ENCODE results near the gene LILRB4.
"Not testable (repeated sequence)": the region's sequence is repeated elsewhere in the genome, so short reads cannot be mapped to it uniquely, and the experiment has no call there.

Gene LILRB4

DNA sequence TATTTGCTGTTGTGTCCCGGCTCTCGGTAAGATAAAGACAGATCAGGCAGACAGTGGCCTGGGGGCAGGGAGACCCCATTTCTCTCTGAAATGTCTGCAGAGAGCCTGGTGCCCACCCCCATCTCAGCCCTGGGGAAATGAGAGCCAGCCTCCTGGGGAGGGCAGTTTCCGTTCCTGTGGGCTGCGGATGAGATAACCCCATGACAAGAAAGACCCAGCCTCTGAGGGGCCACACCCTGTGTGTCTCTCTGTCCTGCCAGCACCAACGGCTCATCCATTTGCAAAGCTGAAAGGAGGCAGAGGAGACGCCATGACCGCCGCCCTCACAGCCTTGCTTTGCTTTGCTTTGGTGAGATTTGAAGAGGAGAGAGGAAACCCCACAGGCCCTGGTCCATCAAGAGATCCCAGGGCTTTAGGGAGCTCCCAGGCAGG is 33.3 kb downstream of the LILRB4 start:
- DNase-seq = no peak

DNA sequence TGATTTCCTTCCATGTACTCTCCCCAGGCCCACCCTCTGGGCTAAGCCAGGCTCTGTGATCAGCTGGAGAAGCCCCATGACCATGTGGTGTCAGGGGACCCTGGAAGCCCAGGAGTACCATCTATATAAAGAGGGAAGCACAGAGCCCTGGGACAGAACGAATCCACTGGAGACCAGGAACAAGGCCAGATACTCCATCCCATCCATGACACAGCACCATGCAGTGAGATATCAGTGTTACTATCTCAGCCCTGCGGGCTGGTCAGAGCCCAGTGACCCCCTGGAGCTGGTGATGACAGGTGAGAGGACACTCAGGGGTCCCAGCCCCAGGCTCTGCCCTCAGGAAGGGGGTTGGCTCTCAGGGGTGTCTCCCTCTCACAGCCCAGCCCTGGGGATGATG is 34.0 kb downstream of the LILRB4 start:
- no peak for DNase-seq

DNA sequence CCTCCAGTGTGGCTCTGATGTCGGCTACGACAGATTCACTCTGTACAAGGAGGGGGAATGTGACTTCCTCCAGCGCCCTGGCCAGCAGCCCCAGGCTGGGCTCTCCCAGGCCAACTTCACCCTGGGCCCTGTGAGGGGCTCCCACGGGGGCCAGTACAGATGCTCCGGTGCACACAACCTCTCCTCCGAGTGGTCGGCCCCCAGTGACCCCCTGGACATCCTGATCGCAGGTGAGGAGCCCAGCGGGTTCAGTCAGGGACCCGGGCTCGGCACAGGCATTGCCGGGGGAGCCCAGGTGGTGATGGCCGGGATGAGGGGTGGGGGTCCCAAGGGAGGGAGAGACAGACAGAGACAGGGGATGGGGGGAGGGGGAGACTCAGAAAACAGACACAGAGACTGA is 34.9 kb downstream of the LILRB4 start:
- DNase-seq = not testable (repeated sequence)

DNA sequence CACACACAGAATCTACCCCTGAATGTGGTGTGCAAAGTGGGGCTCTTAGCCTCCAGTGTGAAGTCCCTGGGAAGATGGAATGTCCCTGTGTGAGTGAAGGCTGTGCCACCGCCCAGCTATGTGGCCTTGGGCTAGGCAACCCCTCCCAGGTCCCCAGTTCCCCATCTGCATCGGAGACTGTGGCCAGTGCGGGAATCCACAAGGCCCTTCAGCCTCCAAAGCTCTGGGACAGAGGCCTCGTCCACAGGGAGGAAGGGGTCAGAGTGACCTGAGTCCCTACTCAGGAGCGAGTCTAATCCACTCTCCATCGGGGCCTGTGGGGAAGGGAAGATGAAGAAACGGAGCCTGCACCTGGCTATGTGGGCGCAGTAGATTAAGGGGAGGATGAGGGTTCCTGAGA is 42.1 kb downstream of the LILRB4 start:
- no peak for DNase-seq

DNA sequence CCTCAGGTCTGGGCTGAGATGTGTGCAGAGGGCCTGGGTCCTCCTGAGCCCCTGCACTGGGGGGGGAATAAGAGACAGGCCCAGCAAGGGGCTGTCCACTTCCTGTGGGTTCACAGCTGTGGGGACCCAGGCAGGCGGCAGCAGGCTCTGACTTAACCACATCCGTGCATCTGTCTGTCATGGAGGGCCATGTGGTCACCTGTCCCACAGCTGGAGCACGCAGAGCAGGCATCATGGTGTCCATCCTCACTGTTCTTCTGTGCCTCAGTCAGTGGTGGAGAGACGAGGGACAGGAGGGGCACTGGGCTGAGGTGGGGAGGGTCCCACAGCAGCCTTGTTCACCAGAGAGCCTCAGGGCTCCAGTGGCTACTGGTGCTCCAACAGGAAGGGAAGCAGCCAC is 45.2 kb downstream of the LILRB4 start:
- DNase-seq = no peak

DNA sequence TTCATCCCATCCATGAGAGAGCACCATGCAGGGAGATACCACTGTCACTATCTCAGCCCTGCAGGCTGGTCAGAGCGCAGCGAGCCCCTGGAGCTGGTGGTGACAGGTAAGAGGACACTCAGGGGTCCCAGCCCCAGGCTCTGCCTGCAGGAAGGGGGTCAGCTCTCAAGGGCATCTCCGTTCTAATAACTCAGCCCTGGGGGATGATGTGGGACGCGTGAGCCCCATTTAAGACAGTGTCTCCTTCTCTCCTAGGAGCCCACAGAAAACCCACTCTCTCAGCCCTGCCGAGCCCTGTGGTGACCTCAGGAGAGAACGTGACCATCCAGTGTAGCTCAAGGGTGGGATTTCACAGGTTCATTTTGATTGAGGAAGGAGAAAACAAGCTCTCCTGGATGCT is 46.0 kb downstream of the LILRB4 start:
- DNase-seq = no peak

DNA sequence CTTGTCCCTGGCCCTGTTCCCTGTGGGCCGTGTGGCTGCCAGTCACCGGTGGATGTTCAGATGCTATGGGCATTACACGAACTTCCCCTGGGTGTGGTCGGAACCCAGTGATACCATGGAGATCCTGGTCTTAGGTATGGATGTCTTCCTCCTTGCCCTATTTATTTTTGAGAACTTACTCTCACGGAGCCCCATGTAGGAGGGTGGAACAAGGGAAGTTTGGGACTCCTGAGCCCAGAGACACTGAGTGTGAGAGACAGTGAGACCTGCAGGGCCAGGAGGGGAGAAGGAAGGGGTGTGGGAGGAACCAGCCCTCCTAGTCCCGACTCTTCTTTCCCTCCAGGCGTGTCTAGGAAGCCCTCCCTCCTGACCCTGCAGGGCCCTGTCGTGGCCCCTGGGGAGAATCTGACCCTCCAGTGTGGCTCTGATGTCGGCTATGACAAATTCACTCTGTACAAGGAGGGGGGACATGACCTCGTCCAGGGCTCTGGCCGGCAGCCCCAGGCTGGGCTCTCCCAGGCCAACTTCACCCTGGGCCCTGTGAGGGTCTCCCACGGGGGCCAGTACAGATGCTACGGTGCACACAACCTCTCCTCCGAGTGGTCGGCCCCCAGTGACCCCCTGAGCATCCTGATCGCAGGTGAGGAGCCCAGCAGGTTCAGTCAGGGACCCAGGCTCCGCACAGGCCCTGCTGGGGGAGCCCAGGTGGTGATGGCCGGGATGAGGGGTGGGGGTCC is 46.6 kb downstream of the LILRB4 start:
- no peak for DNase-seq

DNA sequence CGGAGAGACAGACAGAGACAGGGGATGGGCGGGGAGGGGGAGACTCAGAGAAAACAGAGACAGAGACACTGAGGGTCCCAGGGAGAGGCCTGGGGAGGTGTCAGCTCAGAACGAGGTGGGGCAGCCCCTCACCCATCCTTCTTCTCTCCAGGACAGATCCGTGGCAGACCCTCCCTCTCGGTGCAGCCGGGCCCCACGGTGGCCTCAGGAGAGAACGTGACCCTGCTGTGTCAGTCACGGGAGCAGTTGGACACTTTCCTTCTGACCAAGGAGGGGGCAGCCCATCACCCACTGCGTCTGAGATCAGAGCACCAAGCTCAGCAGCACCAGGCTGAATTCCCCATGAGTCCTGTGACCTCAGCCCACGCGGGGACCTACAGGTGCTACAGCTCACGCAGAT is 47.2 kb downstream of the LILRB4 start:
- DNase-seq = not testable (repeated sequence)
